Activated CD8-positive, alpha-beta T cell treated with anti-CD3 and anti-CD28 coated beads for 36 hours (primary cell): ENCODE results near the gene LDHA. TPM values are rescaled to one million over a fixed set of nuclear protein-coding genes. Genes with fewer than 3 reads are reported as not detected.
A peak's percentile ranks its signal among the peaks of the same experiment; 100 is the strongest.
"Not testable (repeated sequence)": the region's sequence is repeated elsewhere in the genome, so short reads cannot be mapped to it uniquely, and the experiment has no call there.

Source experiments
- ATAC-seq: fragments of 200-7000 bp; cut with Tn5 transposase; one replicate; pipeline ENCODE4 v1.10.0; 2021; ENCODE audit warnings: mild to moderate bottlenecking, moderate library complexity
- CTCF ChIA-PET: fragments of 350-600 bp; sonication (Branson Sonifier 250); formaldehyde crosslinking; loops from one replicate; lab custom pipeline; 2021; ENCODE audit warnings: antibody characterized with exemption; lab: Charles Lee
- POLR2A ChIA-PET: fragments of 350-600 bp; sonication (Branson Sonifier 250); formaldehyde crosslinking; loops from one replicate; lab custom pipeline; 2021; ENCODE audit warnings: antibody characterized with exemption; lab: Charles Lee
- DNase-seq: peaks from one replicate; pipeline ENCODE4 v3.0.0-alpha.2; 2020
- H3K27ac Mint-ChIP-seq: one replicate; pipeline ENCODE4 v1.8.0; 2021; ENCODE audit warnings: mild to moderate bottlenecking, mixed read lengths
- H3K27me3 Mint-ChIP-seq: one replicate; pipeline ENCODE4 v1.8.0; 2021; ENCODE audit warnings: mixed read lengths
- H3K36me3 Mint-ChIP-seq: one replicate; pipeline ENCODE4 v1.8.0; 2021; ENCODE audit warnings: low read depth, mixed read lengths
- H3K4me1 Mint-ChIP-seq: one replicate; pipeline ENCODE4 v1.8.0; 2021; ENCODE audit warnings: low read depth, mixed read lengths
- H3K4me3 Mint-ChIP-seq: one replicate; pipeline ENCODE4 v1.8.0; 2021; ENCODE audit warnings: mild to moderate bottlenecking, moderate library complexity, mixed read lengths
- H3K9me3 Mint-ChIP-seq: one replicate; pipeline ENCODE4 v1.8.0; 2021; ENCODE audit warnings: mixed read lengths
- CTCF ChIP-seq: fragments of 200-600 bp; IDR thresholded peaks from one replicate; pipeline ENCODE4 v1.8.0; 2022; ENCODE audit warnings: antibody characterized with exemption, mild to moderate bottlenecking
- intact Hi-C: fragments of 100-400 bp; cut with micrococcal nuclease; formaldehyde crosslinking; loops from one replicate; pipeline ENCODE4 v1.10.0; 2022
- total RNA-seq, 2 experiments: library from RNA; stranded (reverse); gene quantifications; one replicate each; pipeline ENCODE4 v1.2.3, GENCODE V29; 2021

LDHA gene
- total RNA-seq, 2 experiments from 2014 or later = 2,418 to 2,447 TPM

- Mint-ChIP-seq H3K9me3 (no peaks in the 10 kb centered on the region), H3K27me3 (no peaks in the 10 kb centered on the region), H3K4me1 (peaks cover 52% of the 10 kb centered on the region), H3K27ac (peak overlapping the region; percentile 98), H3K4me3 (peak overlapping the region; percentile 95), H3K36me3 (peaks cover 54% of the 10 kb centered on the region)
- TF ChIP-seq CTCF = no peak
- ChIA-PET POLR2A (interaction anchor here (0.6 to 7.3 kb wide), 34 partner anchors 11 to 1329 kb away, joined by 3 to 128 read pairs (median 4); partner anchors contain the start of genes GTF2H1, HPS5, LDHC and SERGEF), CTCF (interaction anchor here (1.0 to 5.4 kb wide), 4 partner anchors 11 to 280 kb away, joined by 3 to 32 read pairs (median 6); no protein-coding TSS in a partner anchor)
- ATAC-seq (no peak), DNase-seq (peak; percentile 24)
- intact Hi-C loops = loop anchor here (1.0 to 2.0 kb wide), 2 partner anchors 11 to 72 kb away; partner anchors contain the start of genes GTF2H1 and HPS5
These were observed 768 bp downstream of the LDHA start for GRCh38 chr11:18394928-18395734.

GRCh38 chr11:18395735-18396504, 1.6 kb downstream of the LDHA start:
- peaks cover 54% of the 10 kb centered on the region for H3K4me1 Mint-ChIP-seq
- H3K27me3 Mint-ChIP-seq = no peaks in the 10 kb centered on the region
- no peak for TF ChIP-seq CTCF
- DNase-seq (peak; percentile 94), ATAC-seq (peak; percentile 68)
- peak overlapping the region; percentile 98 for H3K27ac Mint-ChIP-seq
- H3K9me3 Mint-ChIP-seq = no peaks in the 10 kb centered on the region
- intact Hi-C loops = loop anchor here (2.0 kb wide), 1 partner anchor 73 kb away; the partner anchor contains the start of genes GTF2H1 and HPS5
- POLR2A ChIA-PET = interaction anchor here (0.6 to 7.3 kb wide), 28 partner anchors 11 to 1328 kb away, joined by 3 to 128 read pairs (median 4); partner anchors contain the start of genes GTF2H1, HPS5, LDHC and SERGEF
- H3K4me3 Mint-ChIP-seq = peak overlapping the region; percentile 95
- CTCF ChIA-PET = interaction anchor here (0.7 to 5.4 kb wide), 4 partner anchors 9 to 281 kb away, joined by 3 to 32 read pairs (median 4); no protein-coding TSS in a partner anchor
- peaks cover 61% of the 10 kb centered on the region for H3K36me3 Mint-ChIP-seq

GRCh38 chr11:18397921-18398320, 3.6 kb downstream of the LDHA start:
- TF ChIP-seq CTCF = no peak
- H3K9me3 Mint-ChIP-seq = no peaks in the 10 kb centered on the region
- POLR2A ChIA-PET = interaction anchor here (0.6 to 7.3 kb wide), 7 partner anchors 9 to 128 kb away, joined by 3 to 83 read pairs (median 4); partner anchors contain the start of genes GTF2H1 and HPS5
- CTCF ChIA-PET = no interaction called here
- ATAC-seq = no peak
- intact Hi-C loops = no loop called here
- DNase-seq = no peak
- H3K27ac Mint-ChIP-seq = peak overlapping the region; percentile 73
- peaks cover 77% of the 10 kb centered on the region for H3K36me3 Mint-ChIP-seq
- no peaks in the 10 kb centered on the region for H3K27me3 Mint-ChIP-seq
- H3K4me1 Mint-ChIP-seq = peaks cover 41% of the 10 kb centered on the region
- peak overlapping the region; percentile 95 for H3K4me3 Mint-ChIP-seq

GRCh38 chr11:18401077-18401476, 6.7 kb downstream of the LDHA start:
- Mint-ChIP-seq H3K36me3 (peaks cover 80% of the 10 kb centered on the region), H3K4me1 (peaks cover 39% of the 10 kb centered on the region)
- ATAC-seq, H3K27me3 Mint-ChIP-seq, DNase-seq, H3K27ac Mint-ChIP-seq, H3K4me3 Mint-ChIP-seq, intact Hi-C loops, H3K9me3 Mint-ChIP-seq: not testable (repeated sequence)
- ChIA-PET CTCF (interaction anchor here (1.9 kb wide), 1 partner anchor 80 kb away, joined by 4 read pairs; the partner anchor contains the start of gene HPS5), POLR2A (interaction anchor here (1.4 to 2.3 kb wide), 2 partner anchors 28 to 81 kb away, joined by 5 to 7 read pairs; no protein-coding TSS in a partner anchor)

- POLR2A ChIA-PET = interaction anchor here (7.8 kb wide), 1 partner anchor 7 kb away, joined by 83 read pairs; the partner anchor contains the start of gene LDHA
- DNase-seq (no peak), ATAC-seq (no peak)
- Mint-ChIP-seq H3K27me3 (no peaks in the 10 kb centered on the region), H3K36me3 (peaks cover 71% of the 10 kb centered on the region), H3K4me3 (no peak overlapping the region), H3K4me1 (peaks cover 19% of the 10 kb centered on the region), H3K27ac (no peak overlapping the region), H3K9me3 (no peaks in the 10 kb centered on the region)
- TF ChIP-seq CTCF = no peak
- CTCF ChIA-PET = no interaction called here
- intact Hi-C loops = no loop called here
These were observed 9.7 kb downstream of the LDHA start for GRCh38 chr11:18404062-18404461.

GRCh38 chr11:18407400-18407799, 13.0 kb downstream of the LDHA start:
- H3K4me1 Mint-ChIP-seq = peaks cover 18% of the 10 kb centered on the region
- H3K27ac Mint-ChIP-seq, H3K4me3 Mint-ChIP-seq, H3K27me3 Mint-ChIP-seq, intact Hi-C loops, DNase-seq, H3K9me3 Mint-ChIP-seq, CTCF ChIA-PET, ATAC-seq: not testable (repeated sequence)
- peaks cover 45% of the 10 kb centered on the region for H3K36me3 Mint-ChIP-seq
- POLR2A ChIA-PET = interaction anchor here (1.1 to 7.8 kb wide), 3 partner anchors 11 to 85 kb away, joined by 3 to 83 read pairs (median 10); partner anchors contain the start of genes GTF2H1, HPS5 and LDHA
